ENCODE results near the gene PLEKHG4.

Gene PLEKHG4

DNA sequence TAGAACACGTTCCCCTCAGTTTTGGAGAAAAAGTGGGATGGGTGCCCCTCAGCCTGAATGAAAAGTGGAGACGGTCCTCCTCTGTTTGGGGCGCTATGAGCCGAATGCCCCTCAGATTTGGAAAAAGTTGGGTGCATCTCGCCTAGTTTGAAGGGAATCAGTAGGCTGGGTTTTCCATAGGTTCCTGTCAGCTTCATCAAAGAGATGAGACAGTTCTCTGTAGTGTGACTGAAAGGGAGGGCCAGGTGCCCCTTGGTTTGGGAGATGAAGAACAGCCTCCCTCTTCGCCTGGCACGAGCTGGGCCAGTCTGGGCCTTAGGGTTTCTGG lies 31.3 kb upstream of the PLEKHG4 start:
- peak overlapping the region; percentile 69 for H3K4me2 ChIP-seq (ENCODE audit: insufficient read depth, low read length)
- H3K79me2 ChIP-seq (ENCODE audit: insufficient read depth, low read length): 0 out of 2 replicates have a peak, but pooled peaks cover 4% of the 10 kb centered on the region
- DNase-seq (peak; percentile 30), ATAC-seq (ENCODE audit: insufficient read depth, low read depth) (no peak)
- peak overlapping the region; percentile 19 to 79; a peak in 3 of 4 replicates for H3K4me3 ChIP-seq (ENCODE audit: low read depth in 1 of 2, low read length in 2 of 2)
- H2AFZ ChIP-seq (ENCODE audit: low read depth, low read length): peak overlapping the region; percentile 76
- H3K9ac ChIP-seq (ENCODE audit: low read depth, low read length): peak overlapping the region; percentile 71
- H4K20me1 ChIP-seq (ENCODE audit: insufficient read depth, low read length): peaks cover 14% of the 10 kb centered on the region
- peak overlapping the region; percentile 41; the same call in 1 of the 2 replicates for H3K27ac ChIP-seq (ENCODE audit: low read length)
- TF ChIP-seq, protein P1, sequence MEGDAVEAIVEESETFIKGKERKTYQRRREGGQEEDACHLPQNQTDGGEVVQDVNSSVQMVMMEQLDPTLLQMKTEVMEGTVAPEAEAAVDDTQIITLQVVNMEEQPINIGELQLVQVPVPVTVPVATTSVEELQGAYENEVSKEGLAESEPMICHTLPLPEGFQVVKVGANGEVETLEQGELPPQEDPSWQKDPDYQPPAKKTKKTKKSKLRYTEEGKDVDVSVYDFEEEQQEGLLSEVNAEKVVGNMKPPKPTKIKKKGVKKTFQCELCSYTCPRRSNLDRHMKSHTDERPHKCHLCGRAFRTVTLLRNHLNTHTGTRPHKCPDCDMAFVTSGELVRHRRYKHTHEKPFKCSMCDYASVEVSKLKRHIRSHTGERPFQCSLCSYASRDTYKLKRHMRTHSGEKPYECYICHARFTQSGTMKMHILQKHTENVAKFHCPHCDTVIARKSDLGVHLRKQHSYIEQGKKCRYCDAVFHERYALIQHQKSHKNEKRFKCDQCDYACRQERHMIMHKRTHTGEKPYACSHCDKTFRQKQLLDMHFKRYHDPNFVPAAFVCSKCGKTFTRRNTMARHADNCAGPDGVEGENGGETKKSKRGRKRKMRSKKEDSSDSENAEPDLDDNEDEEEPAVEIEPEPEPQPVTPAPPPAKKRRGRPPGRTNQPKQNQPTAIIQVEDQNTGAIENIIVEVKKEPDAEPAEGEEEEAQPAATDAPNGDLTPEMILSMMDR (IDR thresholded peaks at IDR 0.05; ENCODE audit: borderline replicate concordance, extremely low read depth, low read length, poor library complexity, severe bottlenecking): no peak
- TF ChIP-seq EZH2 (IDR thresholded peaks at IDR 0.05; ENCODE audit: borderline replicate concordance, low read depth, low read length, severe bottlenecking): no peak
- peaks cover 58% of the 10 kb centered on the region for H3K4me1 ChIP-seq (ENCODE audit: insufficient read depth, low read length)
- peaks cover 26% of the 10 kb centered on the region for H3K27me3 ChIP-seq (ENCODE audit: insufficient read depth, low read length, poor library complexity)
- no peaks in the 10 kb centered on the region for H3K9me3 ChIP-seq (ENCODE audit: insufficient read depth, low read length, severe bottlenecking)
- no peaks in the 10 kb centered on the region for H3K36me3 ChIP-seq (ENCODE audit: insufficient read depth, low read length)

DNA sequence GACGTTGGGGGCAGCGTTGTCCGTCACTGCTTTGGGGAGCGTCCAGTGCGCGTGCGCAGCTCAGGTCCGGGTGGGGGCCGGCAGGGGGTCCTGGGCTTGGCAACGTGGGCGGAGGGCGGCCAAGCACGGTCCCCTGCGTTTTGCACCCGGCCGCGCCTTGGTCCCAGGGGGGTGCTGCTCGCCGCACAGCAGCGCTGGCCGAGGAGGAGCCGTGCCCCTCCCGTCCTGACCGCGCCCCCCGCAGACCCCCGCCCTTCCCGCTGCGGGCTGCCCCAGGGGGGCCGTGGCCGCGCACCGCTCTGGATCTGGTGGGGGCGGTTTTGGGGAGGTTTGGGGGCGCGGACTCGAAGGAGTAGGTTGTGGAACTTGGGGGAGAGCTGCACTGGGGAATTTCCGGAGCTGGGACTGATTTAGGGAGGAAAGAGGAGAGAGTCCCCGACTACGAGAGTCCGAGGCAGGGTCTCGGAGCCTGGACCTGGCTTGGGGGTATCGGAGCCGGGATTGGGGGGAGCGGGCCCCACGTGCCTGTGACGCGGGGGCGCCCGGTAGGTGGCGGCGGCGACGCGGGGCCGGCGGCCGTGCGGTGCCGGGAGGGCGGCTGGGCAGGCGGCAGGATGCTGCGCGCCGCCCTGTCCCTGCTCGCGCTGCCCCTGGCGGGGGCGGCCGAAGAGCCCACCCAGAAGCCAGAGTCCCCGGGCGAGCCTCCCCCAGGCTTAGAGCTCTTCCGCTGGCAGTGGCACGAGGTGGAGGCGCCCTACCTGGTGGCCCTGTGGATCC lies 30.7 kb upstream of the PLEKHG4 start, which contains the start of gene SLC9A5:
Gene SLC9A5 (plus strand): TSS at position 579 of the 777 bp plus-strand sequence. CDS start 36 bp downstream, at position 615.
- DNase-seq: peak; percentile 21
- Histone ChIP-seq H2AFZ (ENCODE audit: low read depth, low read length) (peak within 1 kb of the TSS; percentile 76), H3K4me2 (ENCODE audit: insufficient read depth, low read length) (peak within 1 kb of the TSS; percentile 69), H3K9me3 (ENCODE audit: insufficient read depth, low read length, severe bottlenecking) (no peaks in the 10 kb centered on the region), H4K20me1 (ENCODE audit: insufficient read depth, low read length) (peaks cover 14% of the 10 kb centered on the region), H3K27me3 (ENCODE audit: insufficient read depth, low read length, poor library complexity) (peaks cover 26% of the 10 kb centered on the region), H3K9ac (ENCODE audit: low read depth, low read length) (peak within 1 kb of the TSS; percentile 71), H3K36me3 (ENCODE audit: insufficient read depth, low read length) (no peaks in the 10 kb centered on the region), H3K4me1 (ENCODE audit: insufficient read depth, low read length) (peaks cover 55% of the 10 kb centered on the region), H3K27ac (ENCODE audit: low read length) (peak within 1 kb of the TSS; percentile 41; the same call in 1 of the 2 replicates), H3K4me3 (ENCODE audit: low read depth in 1 of 2, low read length in 2 of 2) (peak within 1 kb of the TSS; percentile 19 to 79; a peak in 3 of 4 replicates), H3K79me2 (ENCODE audit: insufficient read depth, low read length) (0 out of 2 replicates have a peak, but pooled peaks cover 3% of the 10 kb centered on the region)
- TF ChIP-seq, protein P1 (IDR thresholded peaks at IDR 0.05; ENCODE audit: borderline replicate concordance, extremely low read depth, low read length, poor library complexity, severe bottlenecking): peak; percentile 21
- peak; percentile 70 for TF ChIP-seq EZH2 (IDR thresholded peaks at IDR 0.05; ENCODE audit: borderline replicate concordance, low read depth, low read length, severe bottlenecking)
- ATAC-seq (ENCODE audit: insufficient read depth, low read depth): no peak

DNA sequence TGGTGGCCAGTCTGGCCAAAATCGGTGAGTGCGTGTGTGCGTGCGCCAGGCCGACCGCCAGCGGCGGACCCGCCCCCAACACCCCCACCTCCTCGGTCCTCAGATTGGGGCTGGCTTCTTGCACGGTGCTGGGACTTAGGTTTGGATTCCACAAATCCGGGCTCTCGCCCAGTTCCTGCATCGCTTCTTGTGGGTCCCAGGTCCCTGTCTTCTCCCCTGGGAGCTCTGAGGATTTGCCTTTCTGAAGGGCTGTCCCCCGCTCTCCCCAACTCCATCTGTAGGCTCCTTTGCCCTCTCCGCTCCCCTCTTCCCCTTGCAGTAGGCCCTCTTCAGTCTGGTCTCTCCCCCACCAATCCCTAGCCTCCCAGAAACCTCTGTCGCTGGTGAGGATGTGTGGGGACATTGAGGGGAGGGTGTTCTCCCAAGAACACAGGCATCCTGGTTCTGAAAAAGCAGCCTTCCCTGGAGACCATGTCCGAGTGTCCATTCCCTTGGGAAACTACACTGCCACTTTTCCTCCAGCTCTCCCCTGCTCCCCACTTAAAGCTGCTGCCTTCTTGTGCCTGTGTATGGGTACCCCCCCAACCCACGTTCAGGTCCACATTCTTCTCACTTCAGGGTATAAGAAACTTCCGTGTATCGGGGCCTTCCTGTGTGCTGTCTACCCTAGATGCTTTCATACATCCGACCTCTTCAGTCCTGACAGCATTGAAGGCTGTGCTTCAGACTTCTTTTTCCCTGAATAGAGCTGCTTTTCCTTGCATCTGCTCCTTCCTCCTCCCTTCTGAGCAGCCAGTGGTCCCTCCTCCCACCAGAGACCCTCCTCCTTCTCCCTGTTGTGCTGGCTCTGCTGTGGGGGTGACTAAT lies 29.9 kb upstream of the PLEKHG4 start:
- Histone ChIP-seq H3K9me3 (ENCODE audit: insufficient read depth, low read length, severe bottlenecking) (no peaks in the 10 kb centered on the region), H2AFZ (ENCODE audit: low read depth, low read length) (peak overlapping the region; percentile 56; the same call in 1 of the 2 replicates), H3K36me3 (ENCODE audit: insufficient read depth, low read length) (no peaks in the 10 kb centered on the region), H3K79me2 (ENCODE audit: insufficient read depth, low read length) (no peaks in the 10 kb centered on the region), H3K27me3 (ENCODE audit: insufficient read depth, low read length, poor library complexity) (peaks cover 26% of the 10 kb centered on the region), H3K4me1 (ENCODE audit: insufficient read depth, low read length) (peaks cover 47% of the 10 kb centered on the region), H3K27ac (ENCODE audit: low read length) (no peak overlapping the region), H3K9ac (ENCODE audit: low read depth, low read length) (peak overlapping the region; percentile 71; the same call in 1 of the 2 replicates), H4K20me1 (ENCODE audit: insufficient read depth, low read length) (peaks cover 9% of the 10 kb centered on the region), H3K4me2 (ENCODE audit: insufficient read depth, low read length) (peak overlapping the region; percentile 69), H3K4me3 (ENCODE audit: low read depth in 1 of 2, low read length in 2 of 2) (peak overlapping the region in 1 of 2 experiments; percentile 79; a peak in 2 of 4 replicates)
- DNase-seq (no peak), ATAC-seq (ENCODE audit: insufficient read depth, low read depth) (no peak)
- TF ChIP-seq, protein P1 (IDR thresholded peaks at IDR 0.05; ENCODE audit: borderline replicate concordance, extremely low read depth, low read length, poor library complexity, severe bottlenecking): no peak
- TF ChIP-seq EZH2 (IDR thresholded peaks at IDR 0.05; ENCODE audit: borderline replicate concordance, low read depth, low read length, severe bottlenecking): no peak
